Fibroblast of gingiva (primary cell): Measurements from ENCODE around the gene TAS1R3.

Experiments used
- DNase-seq: peaks from one replicate; pipeline ENCODE4 v3.0.0-alpha.2; 2011; ENCODE audit warnings: low read depth

The TAS1R3 gene

DNA sequence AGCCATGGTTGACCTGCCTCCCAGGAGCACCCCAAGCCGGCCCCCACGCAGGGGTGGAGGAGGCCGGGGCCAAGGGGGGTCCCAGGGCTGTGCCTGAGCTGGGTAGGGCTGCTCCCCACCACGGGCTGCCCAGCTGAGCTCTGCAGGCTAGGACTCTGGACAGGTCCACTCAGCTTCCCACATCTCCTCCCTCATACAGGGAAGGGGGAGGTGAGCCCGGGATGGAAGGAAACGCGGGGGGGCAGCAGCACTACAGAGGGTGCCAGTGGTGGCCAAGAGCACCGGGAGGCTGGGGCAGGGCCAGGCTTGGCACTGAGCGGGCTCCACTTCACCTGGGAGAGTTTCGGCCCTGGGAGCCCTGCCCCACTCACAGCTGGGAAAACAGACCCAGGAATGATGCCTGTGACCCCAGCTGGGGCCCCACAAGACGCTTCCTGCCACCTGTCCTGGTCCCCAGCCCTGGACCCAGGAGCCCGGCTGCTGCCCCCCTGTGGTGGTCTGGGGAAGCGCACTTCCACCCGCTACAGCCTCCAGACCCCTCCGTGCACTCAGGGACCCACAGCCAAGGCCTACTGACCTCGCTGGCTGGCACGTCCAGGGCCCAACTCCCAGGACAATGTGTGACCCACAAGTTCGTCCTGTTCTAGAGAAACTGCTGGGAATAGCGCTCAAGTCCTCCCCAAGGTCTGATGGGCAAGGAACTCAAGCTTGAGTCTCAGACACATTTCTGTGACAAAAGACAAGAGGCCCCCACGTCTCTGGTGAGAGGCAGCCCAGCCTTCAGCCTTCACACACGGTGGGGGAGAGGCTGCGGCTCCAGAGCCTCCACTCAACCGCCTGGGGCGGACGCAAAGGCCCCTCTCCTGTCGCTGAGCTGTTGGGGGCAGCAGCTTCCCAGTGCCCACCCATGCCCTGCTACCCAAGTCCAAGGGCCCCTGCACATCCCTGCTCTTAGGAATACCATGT, 40.9 kb downstream of the TAS1R3 start:
- DNase-seq = no peak

DNA sequence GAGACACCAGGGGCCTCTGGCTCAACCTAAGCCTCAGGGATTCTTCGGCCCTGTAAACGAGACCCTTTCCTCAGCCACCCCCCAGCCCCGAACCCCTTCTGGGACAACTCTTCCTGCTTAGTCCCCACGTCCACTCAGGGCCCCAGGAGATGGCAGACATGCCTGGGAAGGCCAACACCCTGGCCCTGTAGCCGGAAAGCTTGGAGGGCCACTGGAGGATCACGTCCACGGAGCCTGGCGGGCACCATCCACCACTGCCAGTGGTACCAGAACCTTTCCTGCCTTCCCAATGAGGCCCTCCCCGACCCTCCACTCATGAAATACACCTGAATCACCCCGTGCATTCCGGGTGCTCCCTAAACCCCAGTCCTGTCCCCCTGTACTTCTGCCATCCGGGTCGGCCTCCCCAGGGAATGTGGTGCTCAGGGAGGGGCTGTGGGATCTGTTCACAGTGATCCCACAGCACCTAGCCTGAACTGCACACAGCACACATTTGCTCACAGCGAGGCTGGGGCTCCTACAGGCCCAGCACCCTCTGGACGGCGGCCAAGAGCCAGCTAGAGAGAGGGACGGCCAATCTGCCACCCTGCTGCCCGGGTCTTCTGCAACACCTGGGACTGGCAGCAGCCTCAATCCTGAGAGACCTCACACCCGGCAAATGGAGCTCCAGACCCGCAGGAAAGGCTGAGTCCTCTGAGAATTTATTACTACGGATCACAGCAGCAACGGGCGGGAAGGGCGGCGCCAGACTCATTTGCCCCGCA, 42.2 kb downstream of the TAS1R3 start:
- no peak for DNase-seq

DNA sequence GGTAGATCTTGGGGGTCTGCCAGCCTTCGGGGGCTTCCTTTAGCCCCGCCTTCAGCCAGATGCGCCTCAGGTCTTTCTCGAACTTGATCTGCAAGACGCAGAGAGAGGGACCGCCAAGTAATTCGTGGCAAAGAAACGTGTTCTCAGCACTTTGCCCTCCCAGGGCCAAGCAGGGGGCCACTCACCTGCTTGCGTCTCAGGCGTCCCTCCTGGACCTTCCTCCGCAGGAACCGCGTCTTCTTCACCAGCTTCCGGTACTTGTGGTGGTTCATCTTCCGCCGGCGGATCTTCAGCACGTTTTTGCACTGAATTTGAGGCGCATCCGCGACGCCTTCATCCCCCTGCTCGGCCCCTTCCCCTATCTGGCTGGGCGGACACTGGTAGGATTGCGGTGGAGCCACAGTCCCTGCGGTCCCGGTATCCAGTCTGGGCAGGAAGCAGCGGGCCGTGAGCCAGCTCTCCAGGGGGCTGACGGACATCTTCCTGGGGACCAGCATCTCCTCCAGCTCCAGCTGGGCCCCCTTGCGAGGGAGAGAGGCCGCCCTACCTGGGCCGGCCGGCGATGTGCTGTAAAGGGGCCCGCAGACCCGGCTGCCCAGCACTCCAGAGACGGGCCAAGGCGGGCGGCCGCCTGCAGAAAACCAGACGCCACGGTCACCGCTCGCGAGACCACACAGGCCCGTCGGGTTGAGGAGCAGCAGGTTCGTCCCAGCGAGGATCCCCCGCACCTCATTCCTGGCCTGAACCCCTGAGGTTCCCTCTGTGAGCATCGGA, 42.9 kb downstream of the TAS1R3 start:
- DNase-seq = no peak

DNA sequence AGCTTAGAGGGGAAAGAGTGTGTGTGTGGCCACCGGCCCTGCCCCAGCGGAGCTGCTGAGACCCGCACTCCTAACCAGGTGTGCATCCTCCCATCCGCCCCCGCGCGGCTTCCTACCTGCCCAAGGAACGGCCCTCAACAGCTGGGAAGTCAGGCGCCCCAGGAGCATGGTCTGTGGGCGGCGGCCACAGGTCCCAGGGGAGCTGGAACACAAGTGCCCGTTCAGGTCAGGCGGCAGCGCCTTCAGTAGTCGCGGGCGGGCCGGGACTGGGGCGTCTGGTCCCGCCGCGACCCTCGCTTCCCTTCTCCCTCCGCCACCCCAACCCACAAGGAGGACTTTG, 43.5 kb downstream of the TAS1R3 start:
- no peak for DNase-seq

DNA sequence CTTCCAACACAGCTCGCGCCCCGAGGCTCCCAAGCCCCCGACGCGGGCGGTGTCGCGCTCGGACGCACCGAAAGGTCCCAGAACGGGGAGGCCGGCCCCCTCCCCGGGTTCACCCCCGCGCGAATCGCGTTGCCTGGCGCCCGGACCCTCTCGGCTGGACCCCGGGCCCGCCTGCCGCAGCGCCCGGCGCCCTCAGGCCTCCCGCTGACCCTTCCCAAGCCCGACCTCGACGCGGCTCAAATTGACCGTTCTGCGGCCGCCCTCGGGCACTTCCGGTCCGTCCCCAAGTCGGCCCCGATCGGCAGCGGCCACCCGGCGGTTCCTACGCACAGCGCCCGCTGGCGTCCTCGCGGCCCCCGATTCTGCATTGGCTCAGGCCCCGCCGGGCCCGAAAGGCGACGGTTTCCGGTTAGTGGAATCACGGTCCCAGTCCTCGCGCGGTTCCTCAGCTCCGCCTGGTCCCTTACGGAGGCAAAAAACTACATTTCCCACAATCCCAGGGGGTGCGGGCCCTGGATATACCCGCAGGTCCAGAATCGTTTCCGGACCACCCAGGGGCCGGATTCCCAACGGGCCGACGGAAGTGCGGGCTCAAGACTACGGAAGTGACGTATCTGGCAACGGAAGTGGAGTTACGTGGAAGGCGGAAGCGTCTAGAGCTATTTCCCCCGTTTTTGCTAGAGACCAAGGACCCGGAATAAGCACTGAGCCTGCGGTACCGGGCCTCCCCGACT, 44.0 kb downstream of the TAS1R3 start, which contains the start of gene AURKAIP1:
Gene AURKAIP1, minus strand, starts transcription at position 279 of the 734 bp plus-strand sequence. CDS start 451 bp downstream, outside the sequence.
- DNase-seq = peak; percentile 100

DNA sequence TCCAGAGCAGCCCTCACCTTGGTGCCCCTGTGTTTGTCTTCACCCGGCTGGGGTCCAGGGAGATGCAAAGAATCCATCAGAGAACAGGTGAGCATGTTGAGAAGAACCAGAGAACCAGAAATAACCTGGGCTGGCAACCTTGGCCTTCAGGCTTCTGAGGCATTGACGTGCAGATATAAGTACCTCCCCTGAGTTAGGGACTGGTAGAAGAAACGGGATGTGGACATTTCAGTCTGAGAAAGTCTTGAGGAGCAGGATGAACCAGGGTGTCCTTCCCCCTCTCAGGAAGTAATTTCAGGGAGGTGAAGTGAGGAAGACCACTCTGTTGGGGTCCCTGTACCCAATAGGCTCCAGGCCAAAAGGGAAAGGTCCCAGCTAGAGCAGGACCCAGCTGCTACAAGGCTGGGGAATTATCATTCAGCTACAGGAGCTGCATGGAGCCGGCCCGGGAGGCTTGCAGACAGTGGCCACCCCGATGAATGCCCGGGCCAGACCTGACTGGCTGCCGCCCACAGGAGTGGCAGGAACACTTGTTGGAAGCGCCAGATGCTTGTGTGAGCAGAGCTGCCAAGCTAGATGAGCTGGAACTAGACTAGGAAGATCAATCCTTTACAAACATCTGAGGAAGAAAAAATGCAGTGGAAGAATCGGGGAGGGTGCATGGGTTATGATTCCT, 45.6 kb downstream of the TAS1R3 start:
- DNase-seq = no peak

DNA sequence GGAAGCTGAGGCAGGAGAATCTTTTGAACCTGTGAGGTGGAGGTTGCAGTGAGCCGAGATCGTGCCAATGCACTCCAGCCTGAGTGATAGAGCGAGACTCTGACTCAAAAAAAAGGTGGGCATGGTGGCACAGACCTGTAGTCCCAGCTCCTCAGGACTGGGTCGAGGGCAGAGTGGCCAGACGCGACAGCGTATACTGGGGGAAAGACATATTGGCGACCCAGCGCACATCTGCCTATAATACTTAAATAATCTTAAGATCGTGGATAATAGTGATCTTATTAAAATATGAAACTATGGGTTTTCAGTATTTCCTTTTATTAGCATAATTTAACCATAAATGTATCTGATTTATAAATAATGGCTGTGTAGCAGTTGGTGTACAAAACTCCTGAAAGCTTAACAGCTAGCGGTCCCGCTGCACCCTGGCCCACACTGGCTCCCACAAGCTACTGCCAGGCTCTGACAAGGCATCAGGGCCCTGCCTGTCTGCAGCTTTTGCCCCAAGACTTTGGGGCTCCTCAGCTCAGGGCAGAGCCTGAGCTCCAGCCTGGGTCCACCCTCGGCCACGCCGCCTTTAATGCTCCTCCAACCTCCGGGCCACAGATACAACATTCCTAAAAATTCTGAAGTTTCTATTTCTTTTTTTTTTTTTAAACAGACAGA, 46.6 kb downstream of the TAS1R3 start:
- DNase-seq = no peak

DNA sequence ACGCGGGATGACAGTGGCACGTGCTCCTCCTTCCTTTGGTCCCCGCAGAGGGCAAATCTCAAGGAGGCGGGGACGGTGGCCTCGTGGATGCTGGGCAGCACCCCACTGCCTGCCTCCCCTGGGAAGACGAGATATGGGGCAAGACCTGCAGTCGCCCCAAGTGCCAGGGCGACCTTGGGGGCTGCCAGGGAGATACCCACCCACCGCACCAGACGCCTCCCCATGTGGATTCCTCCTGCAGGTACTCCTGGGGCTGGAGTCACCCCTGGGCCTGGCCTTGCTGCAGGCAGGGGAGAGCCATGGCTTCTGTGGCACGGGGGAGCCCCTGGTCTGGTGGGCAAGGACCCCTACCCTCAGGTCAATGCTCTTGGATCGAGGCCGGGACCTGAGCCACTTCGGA, 49.8 kb downstream of the TAS1R3 start:
- DNase-seq = no peak

DNA sequence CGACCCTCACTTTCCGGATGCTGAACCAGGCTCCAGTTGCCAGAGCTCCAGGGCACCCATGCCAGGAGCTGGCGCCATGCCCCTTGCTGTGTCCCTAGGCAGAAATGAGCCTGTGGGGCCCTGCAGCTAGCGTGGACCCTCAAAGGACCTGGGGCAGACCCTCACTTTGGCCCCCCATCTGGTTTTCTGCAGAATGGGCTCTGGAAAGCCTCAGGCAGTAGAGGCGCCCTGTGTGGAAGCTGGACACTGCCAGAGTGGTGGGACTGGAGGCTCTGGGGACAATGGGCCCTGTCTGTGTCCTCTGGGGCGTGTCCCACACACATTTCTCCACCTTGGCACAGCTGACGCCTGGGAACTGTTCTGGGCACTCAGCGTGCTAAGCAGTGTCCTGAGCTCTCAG, 50.2 kb downstream of the TAS1R3 start:
- no peak for DNase-seq
